Loucy (cell line): Measurements from ENCODE around the gene TBRG1.

Experiments used
- H2AFZ ChIP-seq: fragments of 200-600 bp; sonication (generic); 2 replicates; pipeline ENCODE4 v1.6.0; 2016; ENCODE audit warnings: antibody characterized with exemption, mild to moderate bottlenecking, low read length, moderate library complexity
- H3F3A ChIP-seq: fragments of 200-600 bp; 2 replicates; pipeline ENCODE4 v1.6.0; 2016; ENCODE audit warnings: antibody characterized with exemption, low read depth, mild to moderate bottlenecking
- H3K27me3 ChIP-seq: fragments of 200-600 bp; sonication (generic); 2 replicates; pipeline ENCODE4 v1.6.1; 2014; ENCODE audit warnings: low read length, mild to moderate bottlenecking; ENCODE audit not compliant: insufficient read depth, poor library complexity, severe bottlenecking
- H3K36me3 ChIP-seq: fragments of 200-600 bp; sonication (generic); 2 replicates; pipeline ENCODE4 v1.6.1; 2016; ENCODE audit warnings: low read length; ENCODE audit not compliant: insufficient read depth
- H3K4me1 ChIP-seq: fragments of 200-600 bp; sonication (generic); 2 replicates; pipeline ENCODE4 v1.5.1; 2014; ENCODE audit warnings: low read length, mild to moderate bottlenecking; ENCODE audit not compliant: insufficient read depth, poor library complexity, severe bottlenecking
- H3K4me2 ChIP-seq: fragments of 200-600 bp; sonication (generic); 2 replicates; pipeline ENCODE4 v1.6.0; 2014; ENCODE audit warnings: antibody characterized with exemption, low read length, low read depth, mild to moderate bottlenecking; ENCODE audit not compliant: poor library complexity, severe bottlenecking
- H3K4me3 ChIP-seq: fragments of 200-600 bp; sonication (generic); 2 replicates; pipeline ENCODE4 v1.5.1; 2014; ENCODE audit warnings: low read length, mild to moderate bottlenecking, mixed read lengths; ENCODE audit not compliant: poor library complexity, severe bottlenecking
- H3K79me2 ChIP-seq: fragments of 200-600 bp; sonication (generic); 2 replicates; pipeline ENCODE4 v1.6.1; 2014; ENCODE audit warnings: low read length; ENCODE audit not compliant: insufficient read depth
- H3K9ac ChIP-seq: fragments of 200-600 bp; sonication (generic); 2 replicates; pipeline ENCODE4 v1.6.0; 2014; ENCODE audit warnings: mild to moderate bottlenecking, low read depth, low read length, moderate library complexity; ENCODE audit not compliant: poor library complexity, severe bottlenecking
- H3K9me2 ChIP-seq: fragments of 200-600 bp; sonication (generic); replicated peaks from 2 replicates; pipeline ENCODE4 v1.6.1; 2016; ENCODE audit warnings: low read depth, low read length, mixed read lengths
- H3K9me3 ChIP-seq: fragments of 200-600 bp; sonication (generic); 2 replicates; pipeline ENCODE4 v1.6.1; 2014; ENCODE audit warnings: mild to moderate bottlenecking, antibody characterized with exemption, low read length, low read depth; ENCODE audit not compliant: insufficient read depth
- H4K20me1 ChIP-seq: fragments of 200-600 bp; sonication (generic); 2 replicates; pipeline ENCODE4 v1.6.0; 2014; ENCODE audit warnings: antibody characterized with exemption, low read length, mild to moderate bottlenecking; ENCODE audit not compliant: insufficient read depth, poor library complexity, severe bottlenecking
- CTCF ChIP-seq: fragments of 200-600 bp; sonication (generic); conservative IDR thresholded peaks from 2 replicates; pipeline ENCODE4 v1.5.1; 2014; ENCODE audit warnings: mild to moderate bottlenecking, antibody characterized with exemption, low read length
- EZH2phosphoT487 ChIP-seq: fragments of 200-600 bp; IDR thresholded peaks from 2 replicates; pipeline ENCODE4 v1.6.1; 2018; ENCODE audit warnings: antibody characterized with exemption, mild to moderate bottlenecking, moderate library complexity, borderline replicate concordance

The TBRG1 gene

GRCh38 chr11:124681421-124681820 is 58.8 kb downstream of the TBRG1 start:
- no peak overlapping the region for H3K4me3 ChIP-seq
- no peak for TF ChIP-seq CTCF
- TF ChIP-seq EZH2phosphoT487 = no peak
- H2AFZ ChIP-seq = no peak overlapping the region

DNA sequence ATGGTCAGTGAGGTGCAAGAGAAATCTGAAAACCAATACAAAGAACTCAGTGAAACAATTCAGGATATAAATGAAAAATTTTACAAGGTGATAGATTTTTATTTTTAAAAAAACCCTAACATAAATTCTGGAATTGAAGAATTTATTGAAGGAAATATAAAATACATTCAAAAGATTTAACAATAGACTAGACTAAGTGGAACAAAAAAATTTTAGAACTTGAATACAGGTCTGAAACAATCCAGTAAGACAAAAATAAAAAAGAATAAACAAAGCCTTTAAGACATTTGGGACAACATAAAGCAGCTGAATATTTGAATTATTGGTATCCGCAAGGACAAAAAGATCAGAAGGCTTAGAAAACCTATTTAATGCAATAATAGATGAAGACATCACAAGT is 59.8 kb downstream of the TBRG1 start:
- peaks cover 10% of the 10 kb centered on the region for H3K9me3 ChIP-seq
- H3K79me2 ChIP-seq = no peaks in the 10 kb centered on the region
- TF ChIP-seq CTCF = no peak
- no peak for TF ChIP-seq EZH2phosphoT487

More at GRCh38 chr11:124681421-124681820, 58.8 kb downstream of the TBRG1 start:
- Histone ChIP-seq H3K9ac (no peak overlapping the region), H3K79me2 (no peaks in the 10 kb centered on the region), H4K20me1 (no peaks in the 10 kb centered on the region), H3K36me3 (no peaks in the 10 kb centered on the region), H3K4me1 (no peaks in the 10 kb centered on the region), H3F3A (no peaks in the 10 kb centered on the region), H3K9me2 (no peaks in the 10 kb centered on the region), H3K27me3 (no peaks in the 10 kb centered on the region), H3K4me2 (no peak overlapping the region), H3K9me3 (peaks cover 10% of the 10 kb centered on the region)

More for the DNA sequence above, 59.8 kb downstream of the TBRG1 start:
- Histone ChIP-seq H2AFZ (no peak overlapping the region), H3K4me1 (no peaks in the 10 kb centered on the region), H3K4me3 (no peak overlapping the region), H3F3A (no peaks in the 10 kb centered on the region), H3K36me3 (no peaks in the 10 kb centered on the region), H3K9ac (no peak overlapping the region), H3K27me3 (no peaks in the 10 kb centered on the region), H4K20me1 (no peaks in the 10 kb centered on the region), H3K4me2 (no peak overlapping the region), H3K9me2 (no peaks in the 10 kb centered on the region)
